GM12878 (cell line): ENCODE results near the gene KCNK1. TPM values are rescaled to one million over a fixed set of nuclear protein-coding genes. Genes with fewer than 3 reads are reported as not detected.

ENCODE experiments used
- BHLHE40 ChIP-seq, 2 experiments: fragments of 450-650 bp in 1 of 2; IDR thresholded peaks; 2 replicates each; pipeline ENCODE4 v1.6.1; 2011 to 2017; ENCODE audit warnings: low read depth in 2 of 2, borderline replicate concordance in 1 of 2, improper control_type of control experiment in 1 of 2, low read length in 1 of 2, mild to moderate bottlenecking in 1 of 2
- CREM ChIP-seq: IDR thresholded peaks from 2 replicates; pipeline ENCODE4 v1.6.1; 2014; ENCODE audit warnings: antibody characterized with exemption, low read depth
- FOS ChIP-seq: IDR thresholded peaks from 3 replicates; pipeline ENCODE4 v1.6.1; 2011; ENCODE audit warnings: borderline replicate concordance; ENCODE audit not compliant: insufficient read length; ENCODE audit errors: extremely low read depth
- MLLT1 ChIP-seq: fragments of 450-650 bp; IDR thresholded peaks from 2 replicates; pipeline ENCODE4 v1.6.1; 2016; ENCODE audit warnings: mild to moderate bottlenecking
- NFYA ChIP-seq: IDR thresholded peaks from 2 replicates; pipeline ENCODE4 v1.6.1; 2011; ENCODE audit warnings: low read depth, mild to moderate bottlenecking, low read length, improper control_type of control experiment, borderline replicate concordance
- NR2C1 ChIP-seq: fragments of 450-650 bp; IDR thresholded peaks from 2 replicates; pipeline ENCODE4 v1.6.1; 2017; ENCODE audit warnings: antibody characterized with exemption, mild to moderate bottlenecking, moderate library complexity
- NRF1 ChIP-seq: conservative IDR thresholded peaks from 2 replicates; pipeline ENCODE4 v1.6.1; 2011; ENCODE audit warnings: mild to moderate bottlenecking, low read depth, low read length, improper control_type of control experiment
- RB1 ChIP-seq: fragments of 450-650 bp; formaldehyde crosslinking; IDR thresholded peaks from 2 replicates; pipeline ENCODE4 v1.6.1; 2017; ENCODE audit warnings: mild to moderate bottlenecking, borderline replicate concordance
- RELA ChIP-seq: fragments of 450-650 bp; IDR thresholded peaks from 2 replicates; pipeline ENCODE4 v1.8.0; 2014; ENCODE audit warnings: borderline replicate concordance; ENCODE audit not compliant: partially characterized antibody
- SKIL ChIP-seq: fragments of 450-650 bp; IDR thresholded peaks from 2 replicates; pipeline ENCODE4 v1.6.1; 2017; ENCODE audit warnings: mild to moderate bottlenecking, low read depth, inconsistent platforms; ENCODE audit not compliant: poor library complexity, severe bottlenecking
- SMAD1 ChIP-seq: fragments of 450-650 bp; IDR thresholded peaks from 2 replicates; pipeline ENCODE4 v1.6.1; 2018; ENCODE audit warnings: mild to moderate bottlenecking, low read depth; ENCODE audit not compliant: partially characterized antibody
- SMC3 ChIP-seq: IDR thresholded peaks from 2 replicates; pipeline ENCODE4 v1.6.1; 2011; ENCODE audit warnings: low read length, improper control_type of control experiment, borderline replicate concordance
- ZNF592 ChIP-seq: fragments of 450-650 bp; IDR thresholded peaks from 2 replicates; pipeline ENCODE4 v1.6.1; 2017; ENCODE audit warnings: mild to moderate bottlenecking, moderate library complexity
- polyA plus RNA-seq, 11 experiments: library from polyadenylated mRNA; depleted of rRNA in 4 of 11; unstranded in 6 of 11; stranded (reverse) in 5 of 11; fragments of >200 nt; fragmentation: Nextera tagmentation in 4 of 11; fragmentation: Illumina TruSeq in 1 of 11; extraction: Ambion mirVana in 4 of 11; extraction: Trizol in 1 of 11; gene quantifications; 1 replicate in 1 of 11; 2 replicates in 10 of 11; pipeline versions ENCODE4 v1.2.1 to v1.2.3, GENCODE V29; 2011 to 2016; ENCODE audit warnings: inconsistent platforms in 2 of 11, missing spikeins in 2 of 11, low read depth in 1 of 11
- total RNA-seq, 4 experiments: library from RNA; depleted of rRNA in 3 of 4; stranded (reverse); fragments of >200 nt in 3 of 4; fragmentation: Illumina TruSeq in 1 of 4; extraction: Trizol in 1 of 4; gene quantifications; 2 replicates each; pipeline versions ENCODE4 v1.2.1 to v1.2.3, GENCODE V29; 2013 to 2021
- TF ChIP-seq, protein P1 (sequence below): IDR thresholded peaks from 2 replicates; pipeline ENCODE4 v1.6.1; 2011; ENCODE audit warnings: mild to moderate bottlenecking, low read depth, low read length, moderate library complexity; ENCODE audit not compliant: insufficient replicate concordance
- TF ChIP-seq, protein P2 (sequence below): fragments of 450-650 bp; IDR thresholded peaks from 2 replicates; pipeline ENCODE4 v1.6.1; 2016; ENCODE audit warnings: mild to moderate bottlenecking, moderate library complexity, borderline replicate concordance

Gene KCNK1
- total and polyA plus RNA-seq, 10 of the 15 experiments (the other 5 are each of a cell fraction or from before 2014, with no cell fraction given) = 9.4 to 27.6 (median 15.1) TPM

GRCh38 chr1:233620065-233620464 is 6.2 kb downstream of the KCNK1 start (continued):
- TF ChIP-seq, protein P1, sequence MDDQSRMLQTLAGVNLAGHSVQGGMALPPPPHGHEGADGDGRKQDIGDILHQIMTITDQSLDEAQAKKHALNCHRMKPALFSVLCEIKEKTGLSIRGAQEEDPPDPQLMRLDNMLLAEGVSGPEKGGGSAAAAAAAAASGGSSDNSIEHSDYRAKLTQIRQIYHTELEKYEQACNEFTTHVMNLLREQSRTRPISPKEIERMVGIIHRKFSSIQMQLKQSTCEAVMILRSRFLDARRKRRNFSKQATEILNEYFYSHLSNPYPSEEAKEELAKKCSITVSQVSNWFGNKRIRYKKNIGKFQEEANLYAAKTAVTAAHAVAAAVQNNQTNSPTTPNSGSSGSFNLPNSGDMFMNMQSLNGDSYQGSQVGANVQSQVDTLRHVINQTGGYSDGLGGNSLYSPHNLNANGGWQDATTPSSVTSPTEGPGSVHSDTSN = no peak
- no peak for TF ChIP-seq NR2C1
- no peak for TF ChIP-seq ZNF592
- no peak for TF ChIP-seq NFYA
- no peak for TF ChIP-seq RELA
- TF ChIP-seq SKIL = peak; percentile 74
- TF ChIP-seq BHLHE40 (IDR thresholded peaks at IDR 0.05; ENCODE audit: borderline replicate concordance in 1 of 2, low read depth in 2 of 2, low read length in 1 of 2) = no peak
- TF ChIP-seq MLLT1 = 0 out of 2 replicates have a peak, but pooled peaks have one; percentile 16
- TF ChIP-seq SMC3 = no peak
- TF ChIP-seq RB1 = no peak
- TF ChIP-seq SMAD1 = no peak
- no peak for TF ChIP-seq FOS
- TF ChIP-seq, protein P2, sequence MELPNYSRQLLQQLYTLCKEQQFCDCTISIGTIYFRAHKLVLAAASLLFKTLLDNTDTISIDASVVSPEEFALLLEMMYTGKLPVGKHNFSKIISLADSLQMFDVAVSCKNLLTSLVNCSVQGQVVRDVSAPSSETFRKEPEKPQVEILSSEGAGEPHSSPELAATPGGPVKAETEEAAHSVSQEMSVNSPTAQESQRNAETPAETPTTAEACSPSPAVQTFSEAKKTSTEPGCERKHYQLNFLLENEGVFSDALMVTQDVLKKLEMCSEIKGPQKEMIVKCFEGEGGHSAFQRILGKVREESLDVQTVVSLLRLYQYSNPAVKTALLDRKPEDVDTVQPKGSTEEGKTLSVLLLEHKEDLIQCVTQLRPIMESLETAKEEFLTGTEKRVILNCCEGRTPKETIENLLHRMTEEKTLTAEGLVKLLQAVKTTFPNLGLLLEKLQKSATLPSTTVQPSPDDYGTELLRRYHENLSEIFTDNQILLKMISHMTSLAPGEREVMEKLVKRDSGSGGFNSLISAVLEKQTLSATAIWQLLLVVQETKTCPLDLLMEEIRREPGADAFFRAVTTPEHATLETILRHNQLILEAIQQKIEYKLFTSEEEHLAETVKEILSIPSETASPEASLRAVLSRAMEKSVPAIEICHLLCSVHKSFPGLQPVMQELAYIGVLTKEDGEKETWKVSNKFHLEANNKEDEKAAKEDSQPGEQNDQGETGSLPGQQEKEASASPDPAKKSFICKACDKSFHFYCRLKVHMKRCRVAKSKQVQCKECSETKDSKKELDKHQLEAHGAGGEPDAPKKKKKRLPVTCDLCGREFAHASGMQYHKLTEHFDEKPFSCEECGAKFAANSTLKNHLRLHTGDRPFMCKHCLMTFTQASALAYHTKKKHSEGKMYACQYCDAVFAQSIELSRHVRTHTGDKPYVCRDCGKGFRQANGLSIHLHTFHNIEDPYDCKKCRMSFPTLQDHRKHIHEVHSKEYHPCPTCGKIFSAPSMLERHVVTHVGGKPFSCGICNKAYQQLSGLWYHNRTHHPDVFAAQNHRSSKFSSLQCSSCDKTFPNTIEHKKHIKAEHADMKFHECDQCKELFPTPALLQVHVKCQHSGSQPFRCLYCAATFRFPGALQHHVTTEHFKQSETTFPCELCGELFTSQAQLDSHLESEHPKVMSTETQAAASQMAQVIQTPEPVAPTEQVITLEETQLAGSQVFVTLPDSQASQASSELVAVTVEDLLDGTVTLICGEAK = no peak; the same call in 1 of the 2 replicates
- no peak for TF ChIP-seq CREM
- TF ChIP-seq NRF1 = no peak
